ENCODE results near the gene SEPTIN2. TPM values are rescaled to one million over a fixed set of nuclear protein-coding genes. Genes with fewer than 3 reads are reported as not detected.

Gene SEPTIN2
- total RNA-seq, 1 experiment from 2014 or later, result 271 TPM

DNA sequence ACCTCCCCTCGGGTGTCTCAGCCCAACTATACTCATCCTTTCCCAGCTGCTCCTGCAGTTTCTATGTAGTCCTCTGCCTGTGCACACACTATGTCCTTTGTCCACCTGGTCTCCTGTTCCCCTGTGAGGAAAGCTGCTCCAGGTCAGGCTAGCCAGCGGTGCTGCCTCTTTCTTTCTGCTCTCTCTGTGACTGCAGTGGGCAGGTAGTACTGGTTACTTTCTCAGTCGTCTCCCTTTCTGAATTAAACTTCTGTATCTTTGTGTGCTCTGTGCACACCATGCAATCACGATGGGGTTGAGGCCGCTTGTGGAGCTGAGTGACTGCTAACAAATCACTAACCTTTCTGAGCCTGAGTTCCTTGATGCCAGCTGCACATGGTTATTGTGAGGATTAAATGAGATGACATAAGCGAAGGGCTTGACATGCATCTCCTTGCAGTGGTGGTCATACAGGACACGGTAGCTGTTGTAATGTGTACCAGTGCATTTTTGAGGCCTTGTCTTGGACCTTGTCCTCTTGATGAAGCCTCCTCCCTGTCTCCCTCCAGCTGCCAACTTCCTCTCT lies 43.8 kb downstream of the SEPTIN2 start:
- ChIA-PET CTCF (interaction anchor here (0.9 kb wide), 1 partner anchor 30 kb away, joined by 3 read pairs; no protein-coding TSS in a partner anchor), POLR2A (interaction anchor here (0.6 to 1.6 kb wide), 7 partner anchors 9 to 45 kb away, joined by 3 to 5 read pairs (median 3); partner anchors contain the start of genes HDLBP and SEPTIN2)
- Mint-ChIP-seq H3K4me3 (ENCODE audit: unreplicated experiment) (no peak overlapping the region), H3K36me3 (ENCODE audit: insufficient read depth, unreplicated experiment) (peaks cover 6% of the 10 kb centered on the region), H3K9me3 (ENCODE audit: unreplicated experiment) (no peaks in the 10 kb centered on the region), H3K27me3 (ENCODE audit: insufficient read depth, unreplicated experiment) (no peaks in the 10 kb centered on the region), H3K27ac (ENCODE audit: low read depth, unreplicated experiment) (no peak overlapping the region), H3K4me1 (ENCODE audit: insufficient read depth, unreplicated experiment) (peaks cover 30% of the 10 kb centered on the region)
- BruUV-seq (replicated peaks), result no TSS peak
- intact Hi-C loops (cut with micrococcal nuclease), result loop anchor here (10.0 kb wide), 1 partner anchor 275 kb away; the partner anchor contains the start of genes ATG4B and THAP4
- TF ChIP-seq, protein P1, sequence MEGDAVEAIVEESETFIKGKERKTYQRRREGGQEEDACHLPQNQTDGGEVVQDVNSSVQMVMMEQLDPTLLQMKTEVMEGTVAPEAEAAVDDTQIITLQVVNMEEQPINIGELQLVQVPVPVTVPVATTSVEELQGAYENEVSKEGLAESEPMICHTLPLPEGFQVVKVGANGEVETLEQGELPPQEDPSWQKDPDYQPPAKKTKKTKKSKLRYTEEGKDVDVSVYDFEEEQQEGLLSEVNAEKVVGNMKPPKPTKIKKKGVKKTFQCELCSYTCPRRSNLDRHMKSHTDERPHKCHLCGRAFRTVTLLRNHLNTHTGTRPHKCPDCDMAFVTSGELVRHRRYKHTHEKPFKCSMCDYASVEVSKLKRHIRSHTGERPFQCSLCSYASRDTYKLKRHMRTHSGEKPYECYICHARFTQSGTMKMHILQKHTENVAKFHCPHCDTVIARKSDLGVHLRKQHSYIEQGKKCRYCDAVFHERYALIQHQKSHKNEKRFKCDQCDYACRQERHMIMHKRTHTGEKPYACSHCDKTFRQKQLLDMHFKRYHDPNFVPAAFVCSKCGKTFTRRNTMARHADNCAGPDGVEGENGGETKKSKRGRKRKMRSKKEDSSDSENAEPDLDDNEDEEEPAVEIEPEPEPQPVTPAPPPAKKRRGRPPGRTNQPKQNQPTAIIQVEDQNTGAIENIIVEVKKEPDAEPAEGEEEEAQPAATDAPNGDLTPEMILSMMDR (IDR thresholded peaks at IDR 0.05; ENCODE audit: unreplicated experiment), result no peak
- no peak for DNase-seq (ENCODE audit: unreplicated experiment)

DNA sequence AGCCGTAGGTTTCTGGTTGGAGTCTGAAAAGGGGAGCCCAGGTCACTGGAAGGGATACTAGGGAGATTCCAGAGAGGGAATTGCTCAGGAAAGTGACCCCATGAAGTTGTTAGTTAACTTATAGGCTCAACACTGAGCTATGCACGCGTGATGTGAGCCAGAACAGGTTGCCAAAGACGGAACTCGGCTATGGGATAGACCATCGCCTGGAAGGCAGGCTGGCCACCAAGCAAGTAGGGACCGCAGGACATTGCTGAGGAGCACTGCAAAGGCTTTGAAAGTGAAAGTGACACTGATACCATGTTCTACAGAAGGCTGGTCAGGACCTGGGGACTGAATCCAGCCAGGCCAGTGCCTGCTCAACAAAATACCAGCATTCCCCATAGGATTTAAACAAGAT lies 47.7 kb downstream of the SEPTIN2 start:
- no peak for DNase-seq (ENCODE audit: unreplicated experiment)
- POLR2A ChIA-PET, result no interaction called here
- BruUV-seq (replicated peaks), result no TSS peak
- H3K27me3 Mint-ChIP-seq (ENCODE audit: insufficient read depth, unreplicated experiment), result no peaks in the 10 kb centered on the region
- TF ChIP-seq, protein P1 (IDR thresholded peaks at IDR 0.05; ENCODE audit: unreplicated experiment), result no peak
- H3K4me1 Mint-ChIP-seq (ENCODE audit: insufficient read depth, unreplicated experiment), result peaks cover 14% of the 10 kb centered on the region
- H3K36me3 Mint-ChIP-seq (ENCODE audit: insufficient read depth, unreplicated experiment), result peaks cover 6% of the 10 kb centered on the region
- CTCF ChIA-PET, result no interaction called here
- H3K4me3 Mint-ChIP-seq (ENCODE audit: unreplicated experiment), result no peak overlapping the region
- H3K27ac Mint-ChIP-seq (ENCODE audit: low read depth, unreplicated experiment), result no peak overlapping the region
- intact Hi-C loops (cut with micrococcal nuclease), result no loop called here
- no peaks in the 10 kb centered on the region for H3K9me3 Mint-ChIP-seq (ENCODE audit: unreplicated experiment)

DNA sequence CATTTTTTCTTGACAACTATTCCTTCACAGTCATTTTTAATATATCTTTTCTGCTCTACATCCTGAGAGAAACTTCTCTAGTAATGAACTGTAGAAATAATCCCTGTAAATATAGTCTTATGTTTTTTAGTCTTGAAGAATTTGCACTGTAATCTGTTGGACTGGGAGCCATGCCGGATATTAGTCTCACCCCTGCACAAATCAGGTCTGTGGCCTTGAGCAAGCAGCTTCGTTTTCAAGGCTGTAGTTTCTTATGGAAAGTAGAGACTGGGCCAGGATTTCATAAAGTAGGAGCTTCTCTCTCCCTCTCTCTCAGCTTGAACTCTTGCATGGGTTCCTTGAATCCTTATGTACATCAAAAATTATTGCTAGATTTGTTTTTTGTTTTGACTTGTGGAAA lies 49.1 kb downstream of the SEPTIN2 start:
- H3K9me3 Mint-ChIP-seq (ENCODE audit: unreplicated experiment), result no peaks in the 10 kb centered on the region
- ChIA-PET POLR2A (no interaction called here), CTCF (no interaction called here)
- no peak for DNase-seq (ENCODE audit: unreplicated experiment)
- intact Hi-C loops (cut with micrococcal nuclease), result no loop called here
- no peak overlapping the region for H3K4me3 Mint-ChIP-seq (ENCODE audit: unreplicated experiment)
- H3K4me1 Mint-ChIP-seq (ENCODE audit: insufficient read depth, unreplicated experiment), result peaks cover 5% of the 10 kb centered on the region
- TF ChIP-seq, protein P1 (IDR thresholded peaks at IDR 0.05; ENCODE audit: unreplicated experiment), result no peak
- H3K27me3 Mint-ChIP-seq (ENCODE audit: insufficient read depth, unreplicated experiment), result no peaks in the 10 kb centered on the region
- no TSS peak for BruUV-seq (replicated peaks)
- peaks cover 6% of the 10 kb centered on the region for H3K36me3 Mint-ChIP-seq (ENCODE audit: insufficient read depth, unreplicated experiment)
- no peak overlapping the region for H3K27ac Mint-ChIP-seq (ENCODE audit: low read depth, unreplicated experiment)

DNA sequence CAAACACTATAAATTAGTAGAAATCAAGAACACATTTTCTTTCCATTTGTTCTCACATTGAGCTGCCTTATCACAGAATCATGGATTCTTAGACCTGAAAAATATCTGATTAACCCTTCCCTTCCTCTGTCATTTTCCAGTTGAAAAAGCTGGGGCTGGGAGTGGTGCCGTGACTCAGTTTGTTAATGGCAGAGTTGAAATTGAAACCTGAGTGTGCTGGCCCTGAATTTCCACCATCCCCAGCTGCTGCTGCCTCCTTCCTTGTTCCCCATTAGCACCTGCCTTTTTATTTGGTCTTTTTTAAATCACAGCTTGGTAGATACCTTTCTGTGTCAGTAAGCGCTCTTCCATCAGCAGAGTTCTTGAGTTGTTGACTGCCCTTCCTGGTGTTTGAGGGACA lies 51.0 kb downstream of the SEPTIN2 start:
- Mint-ChIP-seq H3K27ac (ENCODE audit: low read depth, unreplicated experiment) (no peak overlapping the region), H3K4me1 (ENCODE audit: insufficient read depth, unreplicated experiment) (no peaks in the 10 kb centered on the region), H3K27me3 (ENCODE audit: insufficient read depth, unreplicated experiment) (no peaks in the 10 kb centered on the region), H3K9me3 (ENCODE audit: unreplicated experiment) (no peaks in the 10 kb centered on the region), H3K4me3 (ENCODE audit: unreplicated experiment) (no peak overlapping the region), H3K36me3 (ENCODE audit: insufficient read depth, unreplicated experiment) (no peaks in the 10 kb centered on the region)
- BruUV-seq (replicated peaks), result no TSS peak
- POLR2A ChIA-PET, result interaction anchor here (1.0 kb wide), 1 partner anchor 8 kb away, joined by 3 read pairs; no protein-coding TSS in a partner anchor
- TF ChIP-seq, protein P1 (IDR thresholded peaks at IDR 0.05; ENCODE audit: unreplicated experiment), result no peak
- no peak for DNase-seq (ENCODE audit: unreplicated experiment)
- intact Hi-C loops (cut with micrococcal nuclease), result no loop called here
- CTCF ChIA-PET, result no interaction called here

All from MCF 10A (cell line).